Bronchial epithelial cell (primary cell): Measurements from ENCODE around the gene NACC2. TPM values are rescaled to one million over a fixed set of nuclear protein-coding genes. Genes with fewer than 3 reads are reported as not detected.

ENCODE experiments used
- DNase-seq: peaks from one replicate; pipeline ENCODE4 v3.0.0-alpha.2; 2010; ENCODE audit warnings: low read depth
- FAIRE-seq: peaks from 2 replicates; lab custom pipeline; 2011; peaks lifted over from hg19 to GRCh38; lab: Jason Lieb, UNC
- H3K27me3 ChIP-seq: 2 replicates; pipeline ENCODE4 v1.5.1; 2011; ENCODE audit warnings: low read length; ENCODE audit not compliant: control insufficient read depth, insufficient read depth
- H3K36me3 ChIP-seq: 2 replicates; pipeline ENCODE4 v1.5.1; 2011; ENCODE audit warnings: low read length; ENCODE audit not compliant: control insufficient read depth, insufficient read depth
- H3K4me3 ChIP-seq: 2 replicates; pipeline ENCODE4 v1.5.1; 2011; ENCODE audit warnings: mild to moderate bottlenecking, low read depth, low read length, control low read depth
- CTCF ChIP-seq: IDR thresholded peaks from 2 replicates; pipeline ENCODE4 v1.5.1; 2011; ENCODE audit warnings: mild to moderate bottlenecking, moderate library complexity, low read length, control low read depth, inconsistent platforms; ENCODE audit not compliant: insufficient read depth, severe bottlenecking
- total RNA-seq: library from RNA; depleted of rRNA; stranded (reverse); fragments of >200 nt; gene quantifications from 2 replicates; pipeline ENCODE4 v1.2.1, GENCODE V29; 2014

NACC2 gene
- total RNA-seq, 1 donor from 2014 or later: 7.6 TPM

GRCh38 chr9:136115206-136115605 is 20.1 kb upstream of the NACC2 start:
- FAIRE-seq (no peak), DNase-seq (no peak)
- Histone ChIP-seq H3K4me3 (no peak overlapping the region), H3K27me3 (no peaks in the 10 kb centered on the region), H3K36me3 (peaks cover 6% of the 10 kb centered on the region)
- TF ChIP-seq CTCF: no peak

GRCh38 chr9:136114610-136115009 is 19.5 kb upstream of the NACC2 start:
- no peaks in the 10 kb centered on the region for H3K27me3 ChIP-seq
- TF ChIP-seq CTCF: no peak
- H3K36me3 ChIP-seq: peaks cover 6% of the 10 kb centered on the region
- H3K4me3 ChIP-seq: no peak overlapping the region
- no peak for FAIRE-seq
- no peak for DNase-seq

- no peaks in the 10 kb centered on the region for H3K27me3 ChIP-seq
- peak; percentile 73 for FAIRE-seq
- no peak overlapping the region for H3K4me3 ChIP-seq
- H3K36me3 ChIP-seq: peaks cover 6% of the 10 kb centered on the region
- peak; percentile 24 for DNase-seq
- no peak for TF ChIP-seq CTCF
Observed at GRCh38 chr9:136112541-136112940, 17.5 kb upstream of the NACC2 start.

GRCh38 chr9:136111910-136112309 is 16.8 kb upstream of the NACC2 start:
- no peak for FAIRE-seq
- no peak for TF ChIP-seq CTCF
- Histone ChIP-seq H3K27me3 (no peaks in the 10 kb centered on the region), H3K4me3 (no peak overlapping the region), H3K36me3 (peaks cover 6% of the 10 kb centered on the region)
- no peak for DNase-seq

- Histone ChIP-seq H3K36me3 (peaks cover 3% of the 10 kb centered on the region), H3K4me3 (no peak overlapping the region), H3K27me3 (no peaks in the 10 kb centered on the region)
- TF ChIP-seq CTCF: no peak
- FAIRE-seq (no peak), DNase-seq (no peak)
Observed at GRCh38 chr9:136111190-136111589, 16.1 kb upstream of the NACC2 start.
